ENCODE measurements around the gene DUS1L.

DUS1L gene

GRCh38 chr17:82022981-82023446 is 42.6 kb downstream of the DUS1L start, which contains the start of gene LRRC45:
TSS of gene LRRC45 (plus strand) at chr17:82023305. CDS start at chr17:82023644, 339 bp downstream.
- DNase-seq: peak; percentile 99 to 100

- DNase-seq: no peak
Measured at GRCh38 chr17:82022310-82022980, 43.2 kb downstream of the DUS1L start, which contains the start of gene CENPX. TSS of gene CENPX (minus strand) at chr17:82022878. CDS start at chr17:82022861, 17 bp downstream.

DNA sequence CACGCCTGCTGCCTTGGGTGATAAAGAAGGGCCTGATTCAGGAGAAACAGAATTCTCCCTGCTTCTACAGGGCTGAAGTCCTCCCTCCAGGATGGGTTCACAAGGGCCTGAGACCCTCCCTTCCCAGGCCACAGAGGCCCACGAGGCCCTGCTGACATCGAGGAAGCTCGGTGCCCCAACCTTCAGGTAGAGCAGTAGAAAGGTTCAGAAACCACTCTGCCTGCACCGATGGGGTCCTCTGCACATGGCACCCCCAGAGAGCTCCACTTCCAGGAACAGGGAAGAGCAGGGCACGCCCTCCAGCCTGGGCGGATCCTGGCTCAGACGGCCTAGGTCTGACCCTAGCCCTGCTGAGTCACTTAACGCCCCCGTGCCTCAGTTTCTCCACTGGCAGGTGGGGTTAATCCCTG is 43.7 kb downstream of the DUS1L start:
- DNase-seq: peak in 1 of 2 experiments; percentile 43

GRCh38 chr17:82021107-82021899 is 44.3 kb downstream of the DUS1L start:
- peak; percentile 74 to 78 for DNase-seq

DNA sequence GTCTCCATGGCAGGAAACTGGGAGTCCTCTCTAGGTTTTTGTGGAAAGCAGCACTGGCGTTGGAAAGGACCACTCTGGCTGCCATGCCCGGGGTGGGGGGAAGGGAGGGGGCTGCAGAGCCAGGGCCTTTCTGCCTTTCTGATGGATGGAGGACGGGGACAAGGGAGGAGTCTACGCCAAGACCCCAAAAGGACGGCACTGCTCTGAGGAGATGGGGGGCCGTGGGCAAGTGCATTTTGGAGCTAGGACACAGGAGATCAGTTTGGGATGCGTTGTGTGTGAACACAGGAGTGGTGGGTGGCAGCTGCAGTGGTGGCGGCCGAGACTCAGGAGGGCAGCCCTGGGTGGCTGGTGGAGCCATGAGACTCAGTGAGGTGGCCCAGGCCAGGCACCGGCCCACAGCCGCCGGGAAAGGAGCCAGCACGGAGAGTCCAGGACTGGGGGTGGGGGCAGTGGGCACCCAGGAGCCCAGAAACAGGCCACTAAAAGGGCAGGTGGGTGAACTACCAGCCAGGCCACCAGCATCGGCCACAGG is 45.0 kb downstream of the DUS1L start:
- no peak for DNase-seq

DNA sequence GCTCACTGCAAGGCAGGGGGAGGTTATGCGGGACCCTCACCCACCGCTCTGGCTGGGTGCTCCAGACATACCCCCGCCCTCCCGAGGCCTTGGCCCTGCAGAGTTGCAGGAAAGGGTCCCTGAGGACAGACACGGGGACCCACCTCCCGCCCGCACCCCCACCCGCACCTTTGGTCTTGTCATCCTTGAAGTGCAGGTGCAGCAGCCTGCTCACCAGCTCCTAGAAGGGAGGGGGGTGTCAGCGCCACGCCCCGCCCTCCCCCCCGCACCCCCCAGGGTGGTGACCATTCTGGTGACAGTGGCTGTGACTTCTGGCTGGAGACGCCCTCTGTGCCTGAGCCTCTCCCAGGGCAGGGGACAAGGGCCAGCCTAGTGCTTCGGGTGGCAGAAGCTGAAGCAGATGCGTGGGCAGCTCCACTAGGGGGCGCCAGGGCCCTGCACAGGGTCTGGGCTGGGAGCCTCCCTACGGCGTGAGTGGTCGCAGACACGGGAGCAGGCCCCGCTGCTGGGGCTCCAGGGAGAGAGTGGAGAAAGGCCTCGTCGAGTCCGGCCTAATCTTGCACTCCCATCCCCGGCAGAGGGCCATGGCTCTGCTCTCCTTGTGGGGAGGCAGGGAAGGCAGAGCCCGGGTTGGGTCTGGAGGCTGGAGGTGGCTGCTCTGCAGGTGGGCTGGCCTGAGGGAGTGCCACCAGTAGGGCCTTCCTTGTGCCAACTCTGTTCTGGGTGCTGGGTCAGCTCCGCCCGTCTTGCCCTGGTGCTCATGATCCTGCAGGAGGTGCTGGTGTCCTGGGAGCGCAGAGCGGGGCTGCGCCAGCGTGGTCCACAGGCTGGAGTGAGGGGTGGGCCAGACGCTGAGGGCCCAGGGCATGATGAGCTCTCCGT is 45.7 kb downstream of the DUS1L start:
- DNase-seq: peak; percentile 82 to 85

DNA sequence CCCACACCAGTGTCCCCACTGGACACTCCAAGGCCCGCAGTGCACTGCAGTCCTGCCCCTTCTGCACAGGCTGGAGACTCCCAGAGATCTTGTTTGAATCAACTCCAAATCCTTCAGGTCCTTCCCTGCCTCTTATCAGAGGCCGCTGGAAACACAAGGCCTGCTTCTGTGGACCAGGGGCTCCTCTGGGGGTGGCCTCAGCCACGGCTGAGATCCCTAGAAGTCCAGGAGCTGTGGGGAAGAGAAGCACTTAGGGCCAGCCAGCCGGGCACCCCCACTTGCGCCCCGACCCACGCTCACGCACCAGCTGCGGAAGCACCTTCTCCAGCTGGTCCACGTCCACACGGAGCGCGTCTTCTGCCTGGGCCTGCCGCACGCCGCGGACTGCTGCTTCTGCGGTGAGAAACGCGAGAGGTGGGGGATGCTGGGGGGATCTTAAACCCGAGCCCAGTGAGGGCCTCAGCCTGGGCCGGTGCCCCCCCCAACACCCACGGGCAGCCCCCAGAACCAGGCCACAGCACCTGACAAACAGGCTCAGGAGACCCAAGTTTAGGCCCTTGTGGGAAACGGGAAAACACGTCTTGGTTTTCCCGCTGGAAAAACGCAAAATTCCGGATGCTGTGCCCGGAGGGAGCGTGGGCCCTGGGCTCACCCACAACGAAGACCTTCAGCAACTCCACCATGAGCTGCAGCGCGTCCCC is 46.5 kb downstream of the DUS1L start:
- no peak for DNase-seq

DNA sequence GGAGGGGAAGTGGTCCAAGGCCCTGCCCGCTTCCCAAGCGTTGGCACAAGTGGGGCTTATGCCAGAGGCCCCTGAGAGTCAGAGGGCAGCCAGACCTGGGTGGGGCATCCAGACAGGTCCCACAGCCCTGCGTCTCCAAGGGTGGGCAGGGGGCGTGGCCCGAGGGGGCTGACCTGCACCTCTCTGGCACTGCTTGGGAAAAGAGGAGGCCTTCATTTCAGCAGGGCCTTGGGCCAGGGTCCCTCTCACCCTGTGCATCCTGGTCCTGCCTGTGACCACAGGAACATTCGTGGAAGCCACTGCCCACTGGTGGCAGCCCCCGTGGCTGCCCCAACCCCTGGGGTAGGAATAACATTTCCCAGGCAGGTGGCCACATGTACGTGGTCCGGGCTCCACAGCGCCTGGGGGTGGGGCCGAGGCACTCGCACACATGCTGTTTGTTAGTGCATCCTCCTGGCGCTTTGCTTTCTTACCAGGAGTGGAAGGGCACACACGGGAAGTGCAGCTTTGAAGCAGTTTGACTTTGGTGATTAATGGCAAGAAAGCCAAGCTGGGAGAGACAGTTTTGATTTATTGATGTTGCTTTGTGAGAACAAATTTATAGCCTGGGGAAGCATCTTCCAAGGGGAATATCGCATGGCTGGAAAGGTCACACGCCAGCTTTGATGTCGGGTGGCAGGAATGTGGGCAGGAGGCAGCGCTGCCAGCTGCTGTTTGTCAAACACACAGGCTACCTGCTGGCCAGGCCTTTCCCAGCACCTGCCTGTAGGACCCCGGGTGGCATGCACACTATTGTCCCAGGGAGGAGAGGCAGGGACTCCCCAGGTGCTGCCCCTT is 47.2 kb downstream of the DUS1L start:
- DNase-seq: no peak

GRCh38 chr17:82017612-82018151 is 47.9 kb downstream of the DUS1L start:
- no peak for DNase-seq

GRCh38 chr17:82016875-82017459 is 48.6 kb downstream of the DUS1L start:
- no peak for DNase-seq

- DNase-seq: no peak
Measured at GRCh38 chr17:82016061-82016874, 49.3 kb downstream of the DUS1L start.

GRCh38 chr17:82015311-82015971 is 50.2 kb downstream of the DUS1L start:
- no peak for DNase-seq

GRCh38 chr17:82014971-82015310 is 50.7 kb downstream of the DUS1L start:
- no peak for DNase-seq

GRCh38 chr17:82014432-82014831 is 51.2 kb downstream of the DUS1L start:
- no peak for DNase-seq

- no peak for DNase-seq
Measured at GRCh38 chr17:82013772-82014321, 51.8 kb downstream of the DUS1L start.

- no peak for DNase-seq
Measured at GRCh38 chr17:82013341-82013740, 52.3 kb downstream of the DUS1L start.

DNA sequence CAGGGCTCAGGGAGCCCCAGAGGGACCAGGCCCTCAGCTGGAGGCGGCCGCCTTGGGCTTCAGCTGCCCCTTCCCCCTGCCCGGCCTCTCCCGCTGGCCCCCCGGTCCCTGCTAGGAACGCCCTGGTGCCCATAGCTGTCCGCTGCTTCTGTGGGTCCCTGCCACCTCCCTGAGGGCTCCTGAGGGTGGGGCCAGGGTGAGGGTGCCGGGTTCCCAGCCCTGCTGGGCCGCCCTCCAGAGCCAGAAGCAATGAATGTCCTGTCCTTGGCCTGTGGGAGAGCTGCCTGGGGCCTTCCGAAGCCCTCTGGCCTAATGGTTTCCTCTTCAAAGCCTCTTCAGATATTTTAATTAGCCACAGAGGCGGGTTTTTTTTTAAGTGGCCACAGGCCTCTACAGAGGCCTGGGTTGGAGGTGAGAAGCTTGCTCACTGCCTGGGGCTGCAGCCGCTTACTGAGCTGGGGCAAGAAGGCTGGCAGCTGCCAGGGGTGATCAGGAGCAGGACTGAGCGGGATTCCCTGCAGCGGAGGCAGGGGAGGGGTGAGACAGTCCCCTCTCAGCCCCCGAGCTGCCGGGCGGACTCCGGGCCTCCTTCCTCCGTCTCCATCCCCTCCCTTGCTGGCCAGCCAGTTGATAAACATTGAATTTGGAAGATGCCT is 52.8 kb downstream of the DUS1L start:
- no peak for DNase-seq

DNA sequence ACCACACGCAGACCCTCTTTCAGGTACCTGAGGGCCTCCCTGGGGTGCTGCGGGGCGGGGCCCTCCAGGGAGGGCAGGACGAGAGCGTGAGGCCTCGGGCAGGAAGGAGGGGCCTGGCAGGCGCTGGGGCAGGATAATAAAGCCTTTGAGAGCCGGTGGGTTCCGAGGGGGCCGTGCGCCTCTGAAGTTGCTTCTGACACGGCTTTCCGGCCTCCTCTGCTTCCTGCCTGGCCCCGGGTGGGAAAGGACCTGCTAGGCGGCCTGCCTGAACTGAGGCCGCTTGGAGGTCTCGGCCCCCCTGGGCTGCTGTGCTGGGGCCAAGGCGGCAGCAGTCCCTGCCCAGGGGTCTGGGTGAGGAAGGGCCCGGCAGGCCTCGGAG is 53.4 kb downstream of the DUS1L start:
- no peak for DNase-seq

Data from activated T-cell treated with anti-CD3 and anti-CD28 coated beads, Interleukin-2, amount 50 U/mL, for 48 hours (primary cell).